ENCODE data around the gene ATP1B2. TPM values are rescaled to one million over a fixed set of nuclear protein-coding genes. Genes with fewer than 3 reads are reported as not detected.

The ATP1B2 gene
- total and polyA plus RNA-seq, 7 donors = 0.36 to 5.7 (median 0.85) TPM

DNA sequence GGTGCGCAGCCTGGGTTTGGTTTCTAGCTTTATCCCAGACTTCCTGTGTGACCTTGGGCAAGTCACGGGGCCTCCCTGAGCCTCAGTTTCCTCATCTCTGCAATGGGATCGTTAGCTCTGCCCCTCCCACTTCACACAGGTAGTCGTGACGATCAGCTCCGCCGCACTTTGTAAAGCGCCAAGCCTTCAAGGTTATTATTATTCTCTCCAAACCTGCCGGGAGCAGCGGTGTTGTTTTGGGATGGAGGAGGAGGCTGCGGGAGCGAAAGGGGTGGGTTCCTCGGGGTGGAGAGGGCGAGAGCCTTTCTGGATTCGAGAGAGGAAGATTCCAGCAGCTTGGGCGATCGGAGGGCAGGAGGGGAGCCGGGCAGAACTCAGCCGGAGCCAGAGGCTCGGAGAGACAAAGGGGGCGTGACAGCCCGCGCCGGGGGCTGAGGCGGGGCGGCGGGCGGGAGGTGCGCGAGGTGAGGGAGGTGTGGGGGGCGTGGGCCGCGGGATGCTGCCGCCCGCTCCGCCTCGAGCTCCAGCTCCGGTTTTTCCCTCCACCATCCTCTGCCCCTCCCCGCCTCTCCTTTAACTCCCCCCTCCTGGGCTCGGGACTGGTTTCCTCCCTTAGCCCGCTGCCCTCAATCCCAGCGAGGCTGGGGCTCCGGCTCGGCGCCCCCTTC is 54.0 kb downstream of the ATP1B2 start, which contains the start of gene EFNB3:
TSS of gene EFNB3 (plus strand) at position 602 of the 668 bp plus-strand sequence. CDS start 397 bp downstream, outside the sequence.
- TF ChIP-seq, protein P1, sequence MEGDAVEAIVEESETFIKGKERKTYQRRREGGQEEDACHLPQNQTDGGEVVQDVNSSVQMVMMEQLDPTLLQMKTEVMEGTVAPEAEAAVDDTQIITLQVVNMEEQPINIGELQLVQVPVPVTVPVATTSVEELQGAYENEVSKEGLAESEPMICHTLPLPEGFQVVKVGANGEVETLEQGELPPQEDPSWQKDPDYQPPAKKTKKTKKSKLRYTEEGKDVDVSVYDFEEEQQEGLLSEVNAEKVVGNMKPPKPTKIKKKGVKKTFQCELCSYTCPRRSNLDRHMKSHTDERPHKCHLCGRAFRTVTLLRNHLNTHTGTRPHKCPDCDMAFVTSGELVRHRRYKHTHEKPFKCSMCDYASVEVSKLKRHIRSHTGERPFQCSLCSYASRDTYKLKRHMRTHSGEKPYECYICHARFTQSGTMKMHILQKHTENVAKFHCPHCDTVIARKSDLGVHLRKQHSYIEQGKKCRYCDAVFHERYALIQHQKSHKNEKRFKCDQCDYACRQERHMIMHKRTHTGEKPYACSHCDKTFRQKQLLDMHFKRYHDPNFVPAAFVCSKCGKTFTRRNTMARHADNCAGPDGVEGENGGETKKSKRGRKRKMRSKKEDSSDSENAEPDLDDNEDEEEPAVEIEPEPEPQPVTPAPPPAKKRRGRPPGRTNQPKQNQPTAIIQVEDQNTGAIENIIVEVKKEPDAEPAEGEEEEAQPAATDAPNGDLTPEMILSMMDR (IDR thresholded peaks at IDR 0.05) = no peak
- no peak for DNase-seq
- H3K36me3 ChIP-seq (ENCODE audit: insufficient read depth in 1 of 2, low read depth in 1 of 2) = peaks cover 7 to 24% of the 10 kb centered on the region in 2 donors
- H3K27ac ChIP-seq = no peak within 1 kb of the TSS
- H3K4me3 ChIP-seq = peak within 1 kb of the TSS; percentile 49
- no peak for ATAC-seq
- intact Hi-C loops (cut with DNase I) = no loop called here
- H3K27me3 ChIP-seq (ENCODE audit: insufficient read depth in 3 of 3, low read length in 2 of 3) = peaks cover 0 to 57% (median 21%) of the 10 kb centered on the region in 3 donors
- H3K4me1 ChIP-seq = peaks cover 7% of the 10 kb centered on the region
- no peaks in the 10 kb centered on the region for H3K9me3 ChIP-seq
- WGBS, 3 donors = 2 to 3% (median 3%) methylated on average over 30 to 39 of the region's 45 CpGs

DNA sequence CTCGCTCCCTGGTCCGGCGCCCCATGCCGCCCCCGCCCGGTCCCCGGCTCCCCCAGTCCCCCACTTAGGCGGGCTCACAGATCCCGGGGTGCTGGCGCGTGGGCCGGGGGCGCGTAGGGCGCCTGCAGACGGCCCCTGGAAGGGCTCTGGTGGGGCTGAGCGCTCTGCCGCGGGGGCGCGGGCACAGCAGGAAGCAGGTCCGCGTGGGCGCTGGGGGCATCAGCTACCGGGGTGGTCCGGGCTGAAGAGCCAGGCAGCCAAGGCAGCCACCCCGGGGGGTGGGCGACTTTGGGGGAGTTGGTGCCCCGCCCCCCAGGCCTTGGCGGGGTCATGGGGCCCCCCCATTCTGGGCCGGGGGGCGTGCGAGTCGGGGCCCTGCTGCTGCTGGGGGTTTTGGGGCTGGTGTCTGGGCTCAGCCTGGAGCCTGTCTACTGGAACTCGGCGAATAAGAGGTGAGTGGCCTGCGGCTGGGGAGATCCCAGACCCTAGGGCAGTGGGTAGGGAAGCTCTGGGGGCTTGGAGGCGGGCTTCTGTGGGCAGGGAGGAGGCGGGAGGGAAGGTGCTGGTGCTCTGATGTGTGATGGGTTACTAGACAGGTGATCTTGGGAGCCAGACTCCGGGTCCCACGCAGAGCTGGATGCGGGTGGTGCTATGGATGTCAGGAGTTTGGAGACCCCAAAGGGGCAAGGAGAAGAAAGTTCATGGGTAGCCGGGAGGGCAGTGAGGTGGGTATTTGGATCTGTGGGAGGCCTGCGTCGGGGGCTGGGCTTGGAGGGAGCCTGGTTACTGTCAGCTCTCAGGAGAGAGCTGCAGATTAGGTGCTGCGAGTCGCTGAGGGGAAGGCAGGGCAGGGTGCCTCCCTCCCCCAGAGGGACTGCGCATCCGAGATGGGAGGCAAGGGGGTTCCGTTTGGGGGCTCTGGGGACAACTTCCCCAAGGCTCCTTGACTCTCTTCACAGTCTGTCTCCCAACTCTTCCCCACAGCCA is 54.8 kb downstream of the ATP1B2 start:
- H3K4me3 ChIP-seq = peak overlapping the region; percentile 49
- peaks cover 0 to 60% (median 21%) of the 10 kb centered on the region in 3 donors for H3K27me3 ChIP-seq (ENCODE audit: insufficient read depth in 3 of 3, low read length in 2 of 3)
- peaks cover 7% of the 10 kb centered on the region for H3K4me1 ChIP-seq
- H3K27ac ChIP-seq = no peak overlapping the region
- intact Hi-C loops (cut with DNase I) = no loop called here
- peaks cover 7 to 24% of the 10 kb centered on the region in 2 donors for H3K36me3 ChIP-seq (ENCODE audit: insufficient read depth in 1 of 2, low read depth in 1 of 2)
- TF ChIP-seq, protein P1 (IDR thresholded peaks at IDR 0.05) = no peak
- DNase-seq (no peak), ATAC-seq (no peak)
- WGBS, 3 donors = 5 to 9% (median 6%) methylated on average over 40 to 50 of the region's 50 CpGs
- H3K9me3 ChIP-seq = no peaks in the 10 kb centered on the region

DNA sequence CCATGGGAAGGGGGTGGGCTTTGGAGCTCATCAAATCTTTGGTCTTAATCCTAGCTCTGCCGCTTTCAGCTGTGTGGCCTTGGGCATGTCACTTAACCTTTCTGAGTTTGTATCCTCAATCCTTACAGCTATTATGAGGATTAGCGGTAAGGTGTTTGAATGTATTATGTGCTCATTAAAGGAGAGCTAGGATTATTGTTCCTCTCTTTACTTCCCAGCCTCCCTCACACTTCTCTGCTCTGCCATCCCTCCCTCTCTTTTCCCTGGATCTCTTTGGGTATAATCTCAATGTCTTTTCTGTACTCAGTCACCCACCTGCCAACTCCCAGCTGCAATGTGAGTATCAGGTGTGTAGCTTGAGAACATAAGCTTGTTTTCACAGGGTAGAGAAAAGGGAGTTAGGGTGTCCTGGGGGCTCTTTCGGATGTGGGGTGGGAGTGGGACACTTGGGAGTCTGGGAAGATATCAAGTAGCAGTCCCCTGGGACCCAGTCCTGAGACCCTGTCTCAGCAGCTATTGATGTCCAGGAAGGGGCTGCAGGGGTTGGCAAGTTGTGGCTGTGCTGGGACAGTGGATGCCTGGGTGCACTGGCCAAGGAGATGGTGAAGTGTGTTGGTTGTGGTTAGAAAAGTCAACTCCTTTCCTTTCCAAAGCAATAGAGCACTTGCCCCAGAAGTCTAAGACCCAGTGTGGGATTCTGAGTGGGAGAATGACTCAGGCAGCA is 56.1 kb downstream of the ATP1B2 start:
- TF ChIP-seq, protein P1 (IDR thresholded peaks at IDR 0.05) = no peak

More for the DNA sequence above, 56.1 kb downstream of the ATP1B2 start:
- Histone ChIP-seq H3K36me3 (ENCODE audit: insufficient read depth in 1 of 2, low read depth in 1 of 2) (peaks cover 3 to 13% of the 10 kb centered on the region in 2 donors), H3K4me1 (peaks cover 7% of the 10 kb centered on the region), H3K27ac (no peak overlapping the region), H3K4me3 (no peak overlapping the region), H3K27me3 (ENCODE audit: insufficient read depth in 3 of 3, low read length in 2 of 3) (peaks cover 0 to 68% (median 21%) of the 10 kb centered on the region in 3 donors), H3K9me3 (no peaks in the 10 kb centered on the region)
- WGBS, 3 donors = 83 to 91% (median 90%) methylated on average over 3 of the region's 3 CpGs
- DNase-seq (no peak), ATAC-seq (no peak)
- intact Hi-C loops (cut with DNase I) = no loop called here

Other genes starting within 250 kb of the ATP1B2 start
- 10 to 100 TPM; 47.1 to 80.4 (median 53.5) TPM for gene TMEM256, start 246.8 kb upstream of the ATP1B2 start, total RNA-seq
- gene TMEM256, start 246.8 kb upstream of the ATP1B2 start, polyA plus RNA-seq = 10 to 100 TPM; 62.4 to 75.4 (median 69.7) TPM
- gene NLGN2, start 243.1 kb upstream of the ATP1B2 start, total RNA-seq = 10 to 100 TPM in 1 of 4 donors, 1 to 10 TPM in 3; 6.5 to 11.5 (median 7.4) TPM
- gene NLGN2, start 243.1 kb upstream of the ATP1B2 start, polyA plus RNA-seq = 1 to 10 TPM; 2.8 to 3.1 (median 2.9) TPM
- not detected for gene SPEM1, start 230.6 kb upstream of the ATP1B2 start, total RNA-seq
- under 1 TPM in 1 of 3 donors, not detected in 2; 0.06 TPM for gene SPEM1, start 230.6 kb upstream of the ATP1B2 start, polyA plus RNA-seq
- not detected for gene SPEM2, start 225.3 kb upstream of the ATP1B2 start, total RNA-seq
- gene SPEM2, start 225.3 kb upstream of the ATP1B2 start, polyA plus RNA-seq = under 1 TPM in 1 of 3 donors, not detected in 2; 0.03 TPM
- gene SPEM3, start 222.1 kb upstream of the ATP1B2 start, total RNA-seq = not detected
- gene SPEM3, start 222.1 kb upstream of the ATP1B2 start, polyA plus RNA-seq = under 1 TPM in 1 of 3 donors, not detected in 2; 0.01 TPM
- under 1 TPM; 0.41 to 0.95 (median 0.68) TPM for gene TMEM102, start 215.5 kb upstream of the ATP1B2 start, total RNA-seq
- 1 to 10 TPM in 2 of 3 donors, under 1 TPM in 1; 0.84 to 3.2 (median 1.7) TPM for gene TMEM102, start 215.5 kb upstream of the ATP1B2 start, polyA plus RNA-seq
- 10 to 100 TPM in 3 of 4 donors, 1 to 10 TPM in 1; 2.7 to 21.1 (median 10.1) TPM for gene FGF11, start 211.4 kb upstream of the ATP1B2 start, total RNA-seq
- 1 to 10 TPM; 2.0 to 4.4 (median 3.7) TPM for gene FGF11, start 211.4 kb upstream of the ATP1B2 start, polyA plus RNA-seq
- 100 to 1,000 TPM; 107 to 190 (median 147) TPM for gene CHRNB1, start 205.9 kb upstream of the ATP1B2 start, total RNA-seq
- gene CHRNB1, start 205.9 kb upstream of the ATP1B2 start, polyA plus RNA-seq = 100 to 1,000 TPM in 1 of 3 donors, 10 to 100 TPM in 2; 73.0 to 118 (median 91.7) TPM
- 10 to 100 TPM; 29.3 to 43.2 (median 35.5) TPM for gene ZBTB4, start 171.3 kb upstream of the ATP1B2 start, total RNA-seq
- 10 to 100 TPM; 10.3 to 20.2 (median 13.5) TPM for gene ZBTB4, start 171.3 kb upstream of the ATP1B2 start, polyA plus RNA-seq
- gene SLC35G6, start 169.5 kb upstream of the ATP1B2 start, total RNA-seq = not detected
- under 1 TPM in 1 of 3 donors, not detected in 2; 0.05 TPM for gene SLC35G6, start 169.5 kb upstream of the ATP1B2 start, polyA plus RNA-seq
- 10 to 100 TPM; 42.7 to 74.3 (median 56.9) TPM for gene POLR2A, start 166.6 kb upstream of the ATP1B2 start, total RNA-seq
- gene POLR2A, start 166.6 kb upstream of the ATP1B2 start, polyA plus RNA-seq = 10 to 100 TPM in 2 of 3 donors, 1 to 10 TPM in 1; 8.0 to 68.7 (median 15.0) TPM
- gene TNFSF12, start 101.9 kb upstream of the ATP1B2 start, total RNA-seq = 10 to 100 TPM; 14.3 to 23.4 (median 15.6) TPM
- gene TNFSF12, start 101.9 kb upstream of the ATP1B2 start, polyA plus RNA-seq = 10 to 100 TPM; 10.2 to 18.9 (median 13.8) TPM
- 1 to 10 TPM; 4.0 to 5.4 (median 4.5) TPM for gene TNFSF13, start 92.2 kb upstream of the ATP1B2 start, total RNA-seq
- gene TNFSF13, start 92.2 kb upstream of the ATP1B2 start, polyA plus RNA-seq = 1 to 10 TPM; 2.8 to 4.3 (median 3.1) TPM
- gene SENP3, start 89.0 kb upstream of the ATP1B2 start, total RNA-seq = 10 to 100 TPM; 24.0 to 40.7 (median 38.3) TPM
- 10 to 100 TPM; 44.1 to 90.5 (median 76.1) TPM for gene SENP3, start 89.0 kb upstream of the ATP1B2 start, polyA plus RNA-seq
- 10 to 100 TPM; 15.8 to 38.4 (median 26.4) TPM for gene CD68, start 71.3 kb upstream of the ATP1B2 start, total RNA-seq
- 100 to 1,000 TPM in 1 of 3 donors, 10 to 100 TPM in 2; 16.5 to 298 (median 21.8) TPM for gene CD68, start 71.3 kb upstream of the ATP1B2 start, polyA plus RNA-seq
- 10 to 100 TPM; 19.3 to 40.6 (median 34.1) TPM for gene MPDU1, start 67.1 kb upstream of the ATP1B2 start, total RNA-seq
- gene MPDU1, start 67.1 kb upstream of the ATP1B2 start, polyA plus RNA-seq = 100 to 1,000 TPM in 1 of 3 donors, 10 to 100 TPM in 2; 53.6 to 147 (median 77.8) TPM
- gene SOX15, start 60.8 kb upstream of the ATP1B2 start, total RNA-seq = under 1 TPM; 0.19 to 0.71 (median 0.28) TPM
- under 1 TPM; 0.11 to 0.20 (median 0.17) TPM for gene SOX15, start 60.8 kb upstream of the ATP1B2 start, polyA plus RNA-seq
- gene FXR2, start 36.0 kb upstream of the ATP1B2 start, total RNA-seq = 100 to 1,000 TPM; 105 to 120 (median 114) TPM
- 100 to 1,000 TPM in 1 of 3 donors, 10 to 100 TPM in 2; 88.2 to 164 (median 92.1) TPM for gene FXR2, start 36.0 kb upstream of the ATP1B2 start, polyA plus RNA-seq
- gene SAT2, start 23.1 kb upstream of the ATP1B2 start, total RNA-seq = 10 to 100 TPM; 60.7 to 70.4 (median 66.2) TPM
- gene SAT2, start 23.1 kb upstream of the ATP1B2 start, polyA plus RNA-seq = 100 to 1,000 TPM; 105 to 112 (median 108) TPM
- gene SHBG, start 20.8 kb upstream of the ATP1B2 start, total RNA-seq = 1 to 10 TPM in 1 of 4 donors, under 1 TPM in 3; 0.19 to 1.6 (median 0.55) TPM
- under 1 TPM; 0.26 to 0.53 (median 0.45) TPM for gene SHBG, start 20.8 kb upstream of the ATP1B2 start, polyA plus RNA-seq
- 10 to 100 TPM; 18.1 to 36.7 (median 19.4) TPM for gene TP53, start 36.6 kb downstream of the ATP1B2 start, total RNA-seq
- 10 to 100 TPM in 2 of 3 donors, 1 to 10 TPM in 1; 7.4 to 15.7 (median 10.6) TPM for gene TP53, start 36.6 kb downstream of the ATP1B2 start, polyA plus RNA-seq
- gene WRAP53, start 37.6 kb downstream of the ATP1B2 start, total RNA-seq = 1 to 10 TPM; 4.5 to 6.6 (median 5.0) TPM
- gene WRAP53, start 37.6 kb downstream of the ATP1B2 start, polyA plus RNA-seq = 10 to 100 TPM in 2 of 3 donors, 1 to 10 TPM in 1; 6.5 to 14.4 (median 11.2) TPM
- gene EFNB3, start 54.3 kb downstream of the ATP1B2 start, total RNA-seq = under 1 TPM in 3 of 4 donors, not detected in 1; 0.11 to 0.37 (median 0.17) TPM
- under 1 TPM in 2 of 3 donors, not detected in 1; 0.09 to 0.12 TPM for gene EFNB3, start 54.3 kb downstream of the ATP1B2 start, polyA plus RNA-seq
- under 1 TPM; 0.04 to 0.10 (median 0.05) TPM for gene DNAH2, start 66.8 kb downstream of the ATP1B2 start, total RNA-seq
- gene DNAH2, start 66.8 kb downstream of the ATP1B2 start, polyA plus RNA-seq = under 1 TPM; 0.01 to 0.10 (median 0.08) TPM
- gene KDM6B, start 183.3 kb downstream of the ATP1B2 start, total RNA-seq = 10 to 100 TPM; 11.8 to 26.0 (median 17.9) TPM
- 10 to 100 TPM in 1 of 3 donors, 1 to 10 TPM in 2; 2.8 to 16.6 (median 6.3) TPM for gene KDM6B, start 183.3 kb downstream of the ATP1B2 start, polyA plus RNA-seq
- 10 to 100 TPM; 16.3 to 31.3 (median 19.0) TPM for gene TMEM88, start 204.1 kb downstream of the ATP1B2 start, total RNA-seq
- 10 to 100 TPM; 24.0 to 57.4 (median 42.6) TPM for gene TMEM88, start 204.1 kb downstream of the ATP1B2 start, polyA plus RNA-seq
- gene NAA38, start 206.6 kb downstream of the ATP1B2 start, total RNA-seq = 10 to 100 TPM; 60.8 to 95.4 (median 73.3) TPM
- gene NAA38, start 206.6 kb downstream of the ATP1B2 start, polyA plus RNA-seq = 100 to 1,000 TPM; 104 to 148 (median 109) TPM
- gene CYB5D1, start 207.1 kb downstream of the ATP1B2 start, total RNA-seq = 10 to 100 TPM in 2 of 4 donors, 1 to 10 TPM in 2; 9.9 to 11.9 (median 10.2) TPM
- gene CYB5D1, start 207.1 kb downstream of the ATP1B2 start, polyA plus RNA-seq = 10 to 100 TPM in 2 of 3 donors, 1 to 10 TPM in 1; 7.1 to 31.7 (median 10.4) TPM
- gene CHD3, start 237.9 kb downstream of the ATP1B2 start, total RNA-seq = 10 to 100 TPM in 1 of 4 donors, 1 to 10 TPM in 3; 5.8 to 13.1 (median 7.5) TPM
- gene CHD3, start 237.9 kb downstream of the ATP1B2 start, polyA plus RNA-seq = 1 to 10 TPM; 3.3 to 6.9 (median 6.8) TPM